GM21786 (cell line): ENCODE measurements around the gene CTNNBL1.

ENCODE experiments used
- ATAC-seq: cut with Tn5 transposase; IDR thresholded peaks from one replicate; pipeline ENCODE4 v1.9.1; 2021; ENCODE audit not compliant: unreplicated experiment

CTNNBL1 gene

DNA sequence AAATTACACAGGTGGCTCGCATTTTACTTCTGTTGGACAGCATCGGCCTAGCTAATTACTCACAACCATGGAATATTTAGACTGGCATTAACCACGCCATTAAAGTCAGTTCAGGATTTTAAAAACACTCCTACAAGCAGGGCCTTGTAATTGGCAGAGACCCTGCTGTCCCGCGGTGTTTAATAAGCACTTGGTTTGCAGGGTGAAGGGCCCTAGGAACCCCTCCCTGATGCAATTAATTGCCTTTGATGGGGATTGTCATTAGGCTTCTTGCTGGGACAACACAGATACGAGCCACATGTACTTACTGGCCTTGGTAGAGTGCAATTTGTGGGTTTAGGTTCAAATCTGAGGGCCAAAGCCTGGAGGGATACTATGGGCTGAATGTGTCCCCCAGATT is 201.3 kb downstream of the CTNNBL1 start:
- ATAC-seq: no peak

GRCh38 chr20:37896932-37897548 is 203.2 kb downstream of the CTNNBL1 start:
- no peak for ATAC-seq

GRCh38 chr20:37898233-37899104 is 204.6 kb downstream of the CTNNBL1 start:
- ATAC-seq: no peak

DNA sequence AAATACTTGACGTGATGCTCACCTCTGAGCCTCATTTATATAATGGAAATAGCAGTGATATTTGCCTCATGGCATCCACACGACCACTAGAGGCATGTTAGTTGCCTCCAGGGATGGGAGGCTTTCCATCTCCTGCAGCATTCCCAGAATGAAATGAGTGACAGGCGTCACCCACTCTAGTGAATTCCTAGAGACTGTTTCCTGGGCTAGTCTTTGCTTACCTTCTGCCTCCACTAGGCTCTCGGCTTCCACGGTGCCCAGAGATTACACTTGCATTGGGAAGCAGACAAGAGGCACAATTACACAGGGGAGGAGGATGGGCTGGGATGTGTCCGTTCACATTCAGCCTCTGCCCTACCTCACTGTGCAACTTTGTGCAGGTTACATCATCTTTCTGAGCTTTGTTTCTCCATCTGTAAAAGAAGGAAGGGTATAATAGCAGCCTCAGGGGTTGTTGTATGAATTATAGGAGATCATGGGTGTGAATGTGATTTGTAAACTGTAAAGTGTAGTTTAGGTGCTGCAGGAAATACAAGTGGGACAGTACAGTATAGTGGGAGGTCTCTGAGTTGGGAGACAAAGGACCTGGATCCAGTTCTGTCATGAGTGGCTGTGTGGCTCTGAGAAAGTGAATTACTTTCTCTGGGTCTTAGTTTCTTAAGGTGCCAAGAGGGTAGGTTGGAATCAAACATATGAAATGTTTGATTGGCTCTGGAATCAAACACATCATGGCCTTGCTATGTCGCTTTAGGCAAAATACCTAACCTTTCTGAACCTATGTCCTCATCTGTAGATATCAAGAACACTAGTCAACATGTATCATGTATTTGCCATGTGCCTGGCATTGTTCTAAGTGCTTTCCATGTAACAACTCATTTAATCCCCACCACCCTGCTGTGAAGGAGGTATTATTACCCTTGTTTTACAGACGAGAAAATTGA is 205.5 kb downstream of the CTNNBL1 start:
- no peak for ATAC-seq

GRCh38 chr20:37901240-37901639 is 207.4 kb downstream of the CTNNBL1 start:
- ATAC-seq: no peak

DNA sequence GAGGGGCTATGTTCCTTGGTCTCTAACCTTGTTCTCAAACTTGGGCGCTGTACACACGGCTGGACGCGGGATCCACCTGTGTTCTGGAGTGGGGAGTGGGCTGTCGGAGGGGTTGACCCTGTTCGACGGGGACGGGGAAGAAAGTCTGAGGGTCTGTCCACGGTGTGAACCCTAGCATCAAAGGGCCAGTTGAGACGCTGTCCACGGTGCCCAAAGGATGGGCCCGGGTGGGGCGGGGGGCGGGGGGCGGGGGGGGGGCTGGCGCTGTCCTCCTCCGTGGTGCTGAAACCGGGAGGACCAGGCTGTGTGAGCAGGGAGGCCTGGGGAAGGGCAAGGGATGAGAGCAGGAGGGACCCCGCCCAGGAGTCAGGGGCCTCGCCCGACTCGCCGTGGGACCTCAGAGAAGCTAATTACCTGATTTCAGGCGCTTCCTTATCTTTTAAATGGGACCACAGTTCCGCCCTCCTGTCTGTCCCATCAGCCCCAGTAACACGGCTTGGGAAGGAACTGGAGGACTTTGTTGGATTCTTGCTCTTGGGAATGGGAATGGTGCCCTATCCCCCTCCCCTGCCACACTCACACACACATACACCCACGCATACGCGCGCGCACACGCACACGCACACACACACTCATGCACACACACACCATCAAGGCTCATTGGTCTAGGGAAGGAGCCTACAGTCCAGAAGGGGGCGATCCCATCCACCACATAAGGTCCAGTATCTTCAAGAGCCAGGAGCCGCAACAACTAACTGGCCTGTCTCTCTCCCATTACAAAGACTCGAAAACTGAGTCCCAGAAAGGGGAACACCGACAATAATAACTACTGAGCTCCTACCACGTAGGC is 208.0 kb downstream of the CTNNBL1 start:
- no peak for ATAC-seq

- ATAC-seq: no peak
These were observed 208.9 kb downstream of the CTNNBL1 start, which contains the start of gene VSTM2L for GRCh38 chr20:37902504-37903313. Gene VSTM2L, plus strand, starts transcription at chr20:37903127. Its CDS starts 224 bp downstream, at chr20:37903351.

GRCh38 chr20:37903317-37904007 is 209.6 kb downstream of the CTNNBL1 start:
- no peak for ATAC-seq

DNA sequence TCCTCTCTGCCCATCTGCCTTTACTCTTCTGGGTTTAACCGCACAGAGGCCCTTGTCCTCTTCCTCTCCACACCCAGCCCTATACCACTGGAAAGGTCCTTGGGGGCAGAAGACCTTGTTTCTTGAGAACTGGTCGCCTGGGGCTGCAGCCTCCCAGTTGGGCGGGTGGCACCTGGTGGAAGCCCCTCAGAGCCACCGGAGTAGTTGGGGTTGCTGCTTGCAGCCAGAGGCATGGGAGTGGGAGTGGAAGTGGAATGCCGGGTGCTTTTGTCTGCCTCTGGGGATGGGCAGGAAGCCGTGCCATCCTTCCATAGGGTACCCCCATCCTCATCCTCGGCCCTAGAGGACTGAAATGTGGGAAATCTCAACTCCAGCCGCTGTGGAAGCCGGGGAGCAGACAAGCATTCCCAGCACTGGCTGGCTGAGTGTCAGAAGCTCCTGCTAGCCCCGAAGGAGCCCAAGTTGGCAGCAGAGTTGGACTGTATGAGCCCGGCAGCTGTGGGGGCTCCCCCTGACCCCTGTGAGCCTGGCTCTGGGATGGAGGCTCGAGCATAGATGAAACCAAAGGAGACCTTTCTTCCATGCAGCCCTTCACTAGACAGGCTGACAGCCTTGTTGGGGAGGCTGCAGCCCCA is 210.3 kb downstream of the CTNNBL1 start:
- no peak for ATAC-seq

- ATAC-seq: no peak
These were observed 211.1 kb downstream of the CTNNBL1 start for GRCh38 chr20:37904845-37905373.

DNA sequence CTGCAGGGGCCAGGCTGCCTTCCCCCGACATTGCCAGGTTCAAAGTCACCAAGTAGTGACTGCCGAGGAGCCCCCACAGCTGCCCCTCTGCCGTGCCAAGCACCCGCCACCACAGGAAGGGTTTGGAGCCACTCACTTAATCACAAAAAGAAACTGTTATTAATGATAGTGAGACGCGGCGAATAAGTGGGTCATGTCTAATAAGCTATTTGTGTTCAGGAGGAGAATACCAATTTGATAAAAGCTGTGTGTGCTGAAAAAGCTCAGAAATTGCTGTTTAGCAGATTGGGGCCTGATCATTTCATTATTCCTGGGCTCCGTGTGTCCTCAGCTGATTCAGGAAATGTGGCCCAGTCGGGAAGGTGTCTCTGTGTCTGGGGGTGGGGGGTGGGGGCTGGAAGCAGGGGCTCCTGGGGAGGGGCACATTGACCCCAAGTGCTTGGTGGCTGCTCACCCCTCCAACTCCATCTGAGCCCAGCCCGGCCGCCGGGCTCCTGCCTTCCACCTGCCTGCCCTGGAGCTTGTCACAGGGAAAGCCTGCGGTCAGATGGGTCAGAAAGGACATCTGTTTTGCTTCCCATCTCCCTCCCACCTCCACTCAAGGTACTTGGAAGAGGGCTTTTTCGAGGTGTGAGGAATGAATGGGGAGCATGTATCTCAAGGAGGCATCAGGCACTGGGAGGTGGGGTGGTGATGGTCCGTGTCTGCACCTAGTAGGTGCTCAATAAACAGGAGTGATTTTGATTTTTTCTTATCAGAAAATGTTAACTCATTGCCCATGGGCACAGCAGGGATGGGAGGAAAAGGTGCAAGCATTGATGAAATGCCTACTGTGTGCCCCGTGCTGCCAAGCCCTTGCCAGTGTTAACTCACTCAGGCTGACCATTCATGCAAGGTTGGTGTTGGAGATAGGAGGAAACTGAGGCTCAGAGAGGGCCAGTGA is 212.1 kb downstream of the CTNNBL1 start:
- ATAC-seq: no peak

DNA sequence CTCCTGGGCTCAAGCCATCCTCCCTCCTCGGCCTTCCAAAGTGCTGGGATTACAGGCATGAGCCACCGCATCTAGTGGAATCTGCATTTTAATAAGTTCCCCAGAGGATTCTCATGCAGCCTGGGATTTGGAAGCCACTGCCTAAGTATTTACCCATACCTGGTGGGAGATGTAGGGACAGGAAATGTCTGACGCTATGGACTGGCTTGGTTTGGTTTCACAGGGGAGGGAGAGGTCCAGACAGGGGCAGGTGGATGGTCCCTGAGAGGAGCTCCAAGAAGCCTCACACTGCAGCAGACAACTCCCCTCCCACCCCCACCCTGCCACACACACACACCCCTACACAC is 213.5 kb downstream of the CTNNBL1 start:
- no peak for ATAC-seq

DNA sequence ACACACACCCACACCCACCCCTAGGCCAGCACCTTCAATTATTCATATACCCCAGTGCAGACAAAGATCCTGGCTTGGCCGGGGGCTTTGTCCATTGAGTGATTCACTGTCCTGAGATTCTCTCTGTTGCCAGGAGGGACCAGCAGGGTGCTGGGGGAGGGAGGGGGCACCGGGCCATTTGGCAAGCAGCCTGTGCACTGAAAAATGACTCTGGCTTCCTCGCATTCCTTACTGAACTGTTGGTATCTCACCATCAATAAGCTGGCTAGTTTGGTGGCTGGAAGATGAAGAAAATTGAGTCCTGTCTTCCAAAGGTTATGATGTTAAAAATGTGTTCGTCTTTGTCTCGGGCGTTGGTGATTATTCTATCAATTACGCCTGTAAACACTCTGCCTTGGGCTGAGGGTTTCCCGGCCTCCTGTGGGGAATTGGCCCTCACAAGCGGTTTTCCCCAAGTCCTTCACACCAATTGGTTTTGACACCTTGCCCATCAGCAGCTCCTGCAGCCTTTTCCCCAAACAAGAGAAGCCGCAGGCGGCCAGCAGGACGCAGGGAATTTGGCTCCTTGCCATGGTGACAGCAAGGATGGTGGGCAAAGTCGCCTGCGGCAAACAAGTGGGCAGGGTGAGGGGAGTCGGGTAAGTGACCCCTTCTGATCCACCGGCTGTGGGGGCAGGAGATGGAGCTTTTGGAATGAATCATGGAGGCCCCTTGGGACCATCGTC is 214.0 kb downstream of the CTNNBL1 start:
- no peak for ATAC-seq

DNA sequence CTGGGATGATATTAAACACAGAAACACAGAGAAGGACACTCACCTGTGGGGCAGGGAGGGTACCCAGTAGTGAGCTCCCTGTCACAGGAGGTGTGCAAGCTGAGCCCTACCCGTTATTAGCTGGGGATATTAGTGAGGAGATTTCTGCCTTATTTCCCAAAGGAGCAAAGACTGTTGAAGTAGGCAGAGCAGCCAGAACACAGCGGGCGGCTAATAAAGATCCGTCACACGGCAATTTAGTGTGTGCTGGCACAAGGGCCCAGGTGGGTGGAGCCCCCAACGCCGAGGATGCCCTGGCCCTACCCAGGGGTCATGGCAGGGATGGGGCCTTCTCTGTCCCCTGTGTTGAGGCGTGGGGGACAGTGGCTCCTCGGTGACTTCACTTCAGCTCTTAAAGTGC is 217.4 kb downstream of the CTNNBL1 start:
- no peak for ATAC-seq

DNA sequence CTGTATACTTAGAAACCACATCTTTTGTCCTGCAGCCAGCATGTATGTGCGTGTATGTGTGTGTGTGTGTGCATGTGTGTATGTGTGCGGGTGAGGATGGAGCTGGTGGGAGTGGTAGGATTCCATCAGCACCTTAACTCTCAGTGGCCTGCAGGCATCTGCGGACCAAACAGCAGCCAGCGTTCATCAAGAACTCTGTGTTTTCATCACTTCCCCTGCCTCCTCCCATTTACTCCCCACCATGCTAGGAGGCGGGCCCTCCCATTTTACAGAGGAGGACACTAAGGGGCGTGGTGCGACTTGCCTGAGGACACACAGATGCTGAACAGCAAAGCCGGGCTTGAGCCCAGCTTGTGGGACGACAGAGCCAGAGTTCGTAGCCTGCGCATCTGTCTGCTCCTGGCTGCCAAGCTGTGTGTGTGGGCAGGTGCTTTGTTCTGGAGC is 218.0 kb downstream of the CTNNBL1 start:
- ATAC-seq: no peak

- ATAC-seq: no peak
These were observed 219.0 kb downstream of the CTNNBL1 start for GRCh38 chr20:37912874-37913273.
